Epithelial cell of proximal tubule (primary cell): ENCODE data around the gene TTC4. TPM values are rescaled to one million over a fixed set of nuclear protein-coding genes. Genes with fewer than 3 reads are reported as not detected.
"Not testable (repeated sequence)": the region's sequence is repeated elsewhere in the genome, so short reads cannot be mapped to it uniquely, and the experiment has no call there.

Source experiments
- DNase-seq: peaks from one replicate; pipeline ENCODE4 v3.0.0-alpha.2; 2011; ENCODE audit warnings: low read depth
- H3K4me3 ChIP-seq: 2 replicates; pipeline ENCODE4 v1.5.1; 2011; ENCODE audit warnings: low read depth, mild to moderate bottlenecking, low read length
- total RNA-seq: library from RNA; depleted of rRNA; stranded (reverse); fragments of >200 nt; gene quantifications from 2 replicates; pipeline ENCODE4 v1.2.3, GENCODE V29; 2015
- TF ChIP-seq, protein P1 (sequence below): conservative IDR thresholded peaks from 2 replicates; pipeline ENCODE4 v1.5.1; 2012; ENCODE audit warnings: low read depth, mild to moderate bottlenecking, low read length

Gene TTC4
- total RNA-seq, 1 donor from 2014 or later, result 23.1 TPM

- TF ChIP-seq, protein P1, sequence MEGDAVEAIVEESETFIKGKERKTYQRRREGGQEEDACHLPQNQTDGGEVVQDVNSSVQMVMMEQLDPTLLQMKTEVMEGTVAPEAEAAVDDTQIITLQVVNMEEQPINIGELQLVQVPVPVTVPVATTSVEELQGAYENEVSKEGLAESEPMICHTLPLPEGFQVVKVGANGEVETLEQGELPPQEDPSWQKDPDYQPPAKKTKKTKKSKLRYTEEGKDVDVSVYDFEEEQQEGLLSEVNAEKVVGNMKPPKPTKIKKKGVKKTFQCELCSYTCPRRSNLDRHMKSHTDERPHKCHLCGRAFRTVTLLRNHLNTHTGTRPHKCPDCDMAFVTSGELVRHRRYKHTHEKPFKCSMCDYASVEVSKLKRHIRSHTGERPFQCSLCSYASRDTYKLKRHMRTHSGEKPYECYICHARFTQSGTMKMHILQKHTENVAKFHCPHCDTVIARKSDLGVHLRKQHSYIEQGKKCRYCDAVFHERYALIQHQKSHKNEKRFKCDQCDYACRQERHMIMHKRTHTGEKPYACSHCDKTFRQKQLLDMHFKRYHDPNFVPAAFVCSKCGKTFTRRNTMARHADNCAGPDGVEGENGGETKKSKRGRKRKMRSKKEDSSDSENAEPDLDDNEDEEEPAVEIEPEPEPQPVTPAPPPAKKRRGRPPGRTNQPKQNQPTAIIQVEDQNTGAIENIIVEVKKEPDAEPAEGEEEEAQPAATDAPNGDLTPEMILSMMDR, result no peak
- DNase-seq, result peak; percentile 23
- H3K4me3 ChIP-seq, result no peak overlapping the region
Observed at GRCh38 chr1:54766726-54767125, 51.1 kb downstream of the TTC4 start.

DNA sequence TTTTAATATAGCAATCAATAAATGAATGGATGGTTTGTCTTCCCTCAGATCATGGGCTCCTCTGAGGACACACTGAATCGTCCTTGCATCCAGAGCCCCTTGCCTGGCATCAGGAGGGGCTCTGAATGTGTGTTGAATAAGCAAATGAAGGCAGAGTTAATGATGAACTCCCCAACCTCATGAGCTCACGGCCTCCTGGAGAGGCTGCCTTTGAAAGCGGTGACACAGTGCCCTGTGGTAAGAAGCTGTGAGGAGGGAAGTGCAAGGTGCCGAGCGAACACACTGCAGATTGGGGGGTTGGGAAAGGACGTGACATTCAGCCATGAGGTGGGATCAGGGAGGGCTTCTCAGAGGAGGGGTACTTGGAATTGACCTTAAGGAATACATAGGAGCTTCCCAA, 51.9 kb downstream of the TTC4 start:
- H3K4me3 ChIP-seq, result no peak overlapping the region
- no peak for DNase-seq
- TF ChIP-seq, protein P1, result no peak

DNA sequence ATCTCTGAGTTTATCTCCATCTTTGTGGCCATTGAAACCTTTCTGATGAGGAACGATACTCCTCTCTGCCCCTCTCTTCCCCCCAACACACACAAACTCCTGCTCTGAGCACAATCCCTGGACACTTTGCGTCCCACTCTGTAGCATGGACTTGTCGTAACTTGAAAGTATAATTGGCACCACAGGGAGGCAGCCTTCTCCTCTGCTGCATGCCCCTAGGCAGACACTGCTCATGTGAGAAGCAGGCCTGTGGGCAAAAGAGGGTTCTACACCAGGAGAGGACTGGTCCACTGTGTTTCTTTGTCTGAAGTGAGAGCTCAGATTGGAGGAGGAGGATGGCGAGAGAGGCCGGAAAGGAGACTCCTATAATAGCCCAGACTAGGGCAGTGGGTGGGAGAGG, 52.4 kb downstream of the TTC4 start:
- TF ChIP-seq, protein P1, result peak; percentile 54
- H3K4me3 ChIP-seq, result no peak overlapping the region
- no peak for DNase-seq

DNA sequence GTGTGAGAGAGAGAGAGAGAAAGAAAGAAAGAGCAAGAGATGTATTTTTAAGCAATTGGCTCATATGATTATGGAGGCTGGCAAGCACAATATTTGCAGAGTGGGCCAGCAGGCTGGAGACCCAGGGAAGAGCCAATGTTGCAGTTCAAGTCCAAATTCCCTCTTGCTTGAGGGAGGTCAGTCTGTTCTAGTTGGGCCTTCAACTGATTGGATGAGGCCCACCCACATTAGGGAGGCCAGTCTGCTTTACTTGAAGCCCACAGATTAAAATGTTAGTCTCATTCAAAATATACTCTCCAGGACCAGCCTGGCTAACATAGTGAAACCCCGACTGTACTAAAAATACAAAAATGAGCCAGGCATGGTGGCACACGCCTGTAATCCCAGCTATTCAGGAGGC, 57.3 kb downstream of the TTC4 start:
- no peak overlapping the region for H3K4me3 ChIP-seq
- TF ChIP-seq, protein P1, result no peak
- DNase-seq, result no peak

GRCh38 chr1:54774820-54775498, 59.3 kb downstream of the TTC4 start:
- no peak overlapping the region for H3K4me3 ChIP-seq
- TF ChIP-seq, protein P1, result no peak
- DNase-seq, result no peak

DNA sequence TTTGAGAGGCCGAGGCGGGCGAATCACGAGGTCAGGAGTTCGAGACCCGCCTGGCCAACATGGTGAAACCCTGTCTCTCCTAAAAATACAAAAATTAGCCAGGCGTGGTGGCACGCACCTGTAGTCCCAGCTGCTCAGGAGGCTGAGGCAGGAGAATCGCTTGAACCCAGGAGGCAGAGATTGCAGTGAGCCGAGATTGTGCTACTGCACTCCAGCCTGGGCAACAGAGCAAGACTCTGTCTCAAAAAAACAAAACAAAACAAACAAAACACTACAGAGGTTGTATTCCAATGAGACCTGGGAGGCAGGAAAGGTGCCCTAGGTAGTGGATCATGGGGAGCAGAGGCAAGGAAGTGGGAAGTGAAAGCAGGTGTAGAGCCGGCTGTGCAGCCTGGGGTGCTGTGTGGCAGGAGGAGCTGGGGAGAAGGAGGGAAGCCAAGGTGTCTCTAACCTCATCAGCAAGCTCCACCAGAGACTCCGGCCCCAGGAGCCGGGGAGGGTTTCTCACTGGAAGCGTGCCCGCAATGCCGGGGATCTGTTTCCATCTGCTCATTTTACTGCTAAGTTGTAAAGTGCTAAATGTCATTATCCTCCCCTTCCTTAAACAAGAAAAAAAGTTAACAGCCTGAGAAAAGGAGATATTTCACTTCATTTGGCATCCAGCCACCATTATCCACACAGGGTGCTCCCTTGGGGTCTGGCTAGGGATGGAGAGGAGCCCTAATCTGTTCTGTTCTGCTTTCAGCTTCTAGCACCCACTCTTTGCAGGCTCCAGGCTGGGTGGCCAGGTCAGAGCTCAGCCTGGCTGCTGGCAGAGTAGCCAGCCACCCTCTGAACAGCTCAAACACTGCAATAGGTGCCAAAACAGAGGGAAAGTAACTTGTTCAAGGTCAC, 60.4 kb downstream of the TTC4 start:
- H3K4me3 ChIP-seq, DNase-seq: not testable (repeated sequence)

DNA sequence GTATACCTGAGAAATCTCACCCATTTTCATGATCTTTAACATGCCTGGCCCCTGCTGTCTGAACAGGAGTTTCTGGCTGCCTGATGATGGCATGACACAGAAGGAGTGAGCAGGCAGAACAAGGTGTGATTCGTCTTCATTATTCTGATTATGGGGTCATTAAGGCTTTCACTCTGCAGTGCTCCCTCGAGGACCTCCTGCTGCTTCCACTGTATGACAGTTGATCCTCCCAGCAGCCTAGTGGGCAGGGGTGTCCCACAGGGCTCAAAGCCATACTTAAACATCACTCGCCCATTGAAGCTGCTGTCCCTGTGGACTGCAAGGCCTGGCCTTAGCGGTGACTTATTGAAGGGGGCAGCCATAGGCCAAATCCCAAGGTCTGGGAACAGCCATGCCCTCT, 61.4 kb downstream of the TTC4 start:
- no peak overlapping the region for H3K4me3 ChIP-seq
- no peak for DNase-seq
- TF ChIP-seq, protein P1, result no peak
